Central memory CD8-positive, alpha-beta T cell (primary cell): ENCODE data around the gene UBIAD1.
"Not testable (repeated sequence)": the region's sequence is repeated elsewhere in the genome, so short reads cannot be mapped to it uniquely, and the experiment has no call there.

ENCODE experiments used
- ATAC-seq: fragments of 150-1000 bp; cut with Tn5 transposase; replicated peaks from 2 replicates; pipeline ENCODE4 v1.10.0; 2022; ENCODE audit warnings: mild to moderate bottlenecking, moderate FRiP score, moderate number of reproducible peaks; ENCODE audit not compliant: poor library complexity, severe bottlenecking; ENCODE audit errors: extremely low read depth
- DNase-seq, 2 donors: peaks; one replicate each; pipeline ENCODE4 v3.0.0; 2021; ENCODE audit warnings: low spot score in 2 of 2
- H3K27ac Mint-ChIP-seq: one replicate; pipeline ENCODE4 v1.8.0; 2022; ENCODE audit warnings: low read depth, mild to moderate bottlenecking, moderate library complexity, mixed read lengths
- H3K27me3 Mint-ChIP-seq: one replicate; pipeline ENCODE4 v1.8.0; 2022; ENCODE audit warnings: mixed read lengths
- H3K36me3 Mint-ChIP-seq: one replicate; pipeline ENCODE4 v1.8.0; 2022; ENCODE audit warnings: mild to moderate bottlenecking, moderate library complexity, mixed read lengths; ENCODE audit not compliant: insufficient read depth
- H3K4me1 Mint-ChIP-seq: one replicate; pipeline ENCODE4 v1.8.0; 2022; ENCODE audit warnings: mixed read lengths
- H3K4me3 Mint-ChIP-seq: one replicate; pipeline ENCODE4 v1.8.0; 2022; ENCODE audit warnings: mild to moderate bottlenecking, moderate library complexity, mixed read lengths
- H3K9me3 Mint-ChIP-seq: one replicate; pipeline ENCODE4 v1.8.0; 2022; ENCODE audit warnings: mixed read lengths

Gene UBIAD1

DNA sequence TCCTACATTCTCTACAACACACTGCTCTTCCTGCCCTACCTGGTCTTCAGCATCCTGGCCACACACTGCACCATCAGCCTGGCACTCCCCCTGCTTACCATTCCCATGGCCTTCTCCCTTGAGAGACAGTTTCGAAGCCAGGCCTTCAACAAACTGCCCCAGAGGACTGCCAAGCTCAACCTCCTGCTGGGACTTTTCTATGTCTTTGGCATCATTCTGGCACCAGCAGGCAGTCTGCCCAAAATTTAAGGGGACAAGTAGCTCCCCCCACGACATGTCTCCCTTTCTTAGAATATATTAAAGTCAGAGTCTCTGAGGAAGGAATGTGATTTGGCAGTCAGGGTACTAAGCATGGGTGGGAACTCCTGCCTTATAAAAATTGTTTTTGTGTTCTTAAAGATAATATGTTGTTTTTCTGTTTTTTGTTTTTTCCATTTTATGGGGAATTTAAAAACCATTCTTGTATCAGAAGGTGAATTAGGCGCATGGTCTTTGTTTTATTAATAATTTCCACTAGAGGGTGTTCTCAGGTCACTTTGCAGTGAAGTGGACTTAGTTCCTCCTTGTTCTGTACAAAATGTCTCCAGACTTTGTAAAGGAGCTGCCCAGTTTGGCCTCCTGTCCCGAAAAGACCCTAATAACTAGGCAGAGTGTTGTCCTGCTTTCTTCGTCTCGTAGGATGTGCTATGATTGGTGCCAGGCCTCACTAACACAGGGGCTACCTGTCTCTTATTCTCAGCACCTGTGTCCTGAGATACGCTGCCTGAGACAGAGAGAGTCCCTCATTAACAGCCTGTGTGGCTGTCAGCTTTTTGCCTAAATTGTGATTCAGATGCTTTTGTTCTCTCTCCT lies 13.1 kb downstream of the UBIAD1 start:
- no peaks in the 10 kb centered on the region for H3K27me3 Mint-ChIP-seq
- H3K27ac Mint-ChIP-seq, result peak overlapping the region; percentile 6
- peaks cover 23% of the 10 kb centered on the region for H3K4me1 Mint-ChIP-seq
- no peak overlapping the region for H3K4me3 Mint-ChIP-seq
- ATAC-seq (no peak), DNase-seq (no peak)
- H3K9me3 Mint-ChIP-seq, result no peaks in the 10 kb centered on the region
- H3K36me3 Mint-ChIP-seq, result peaks cover 36% of the 10 kb centered on the region

DNA sequence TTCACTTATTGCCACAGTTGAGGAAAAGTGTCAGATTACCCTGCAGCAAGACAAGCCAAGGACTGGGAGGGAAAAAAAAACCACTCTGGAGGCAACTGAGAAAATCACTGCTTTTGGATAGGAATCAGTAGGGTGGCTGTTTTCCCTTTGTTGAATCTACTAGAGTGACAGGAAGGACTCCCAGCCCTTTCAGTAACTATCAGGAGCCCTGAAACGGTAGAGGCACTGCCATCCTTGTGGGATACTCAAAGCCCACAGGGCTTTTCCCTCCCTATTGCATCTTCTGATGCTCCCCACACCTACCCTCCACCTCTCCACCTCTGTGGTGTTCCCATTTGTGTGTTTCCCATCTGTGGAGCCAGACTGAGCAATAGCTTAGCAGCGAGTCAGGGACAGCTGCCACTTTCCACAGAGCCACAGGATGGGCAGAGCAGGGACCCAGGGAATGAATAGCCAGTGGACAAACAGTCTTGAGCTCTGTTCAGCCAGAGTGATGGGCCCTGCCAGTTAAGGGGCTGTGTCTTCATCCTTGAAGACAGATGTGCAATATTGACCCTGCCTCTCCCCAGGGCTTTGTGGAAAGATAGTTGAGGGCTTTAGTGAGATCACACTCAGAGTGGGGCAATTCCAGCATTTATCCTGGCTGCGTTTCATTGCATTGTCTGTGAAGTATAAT lies 13.9 kb downstream of the UBIAD1 start:
- H3K27ac Mint-ChIP-seq, result peak overlapping the region; percentile 6
- ATAC-seq (no peak), DNase-seq (no peak)
- no peaks in the 10 kb centered on the region for H3K9me3 Mint-ChIP-seq
- no peaks in the 10 kb centered on the region for H3K27me3 Mint-ChIP-seq
- peaks cover 15% of the 10 kb centered on the region for H3K4me1 Mint-ChIP-seq
- no peak overlapping the region for H3K4me3 Mint-ChIP-seq
- H3K36me3 Mint-ChIP-seq, result peaks cover 38% of the 10 kb centered on the region

DNA sequence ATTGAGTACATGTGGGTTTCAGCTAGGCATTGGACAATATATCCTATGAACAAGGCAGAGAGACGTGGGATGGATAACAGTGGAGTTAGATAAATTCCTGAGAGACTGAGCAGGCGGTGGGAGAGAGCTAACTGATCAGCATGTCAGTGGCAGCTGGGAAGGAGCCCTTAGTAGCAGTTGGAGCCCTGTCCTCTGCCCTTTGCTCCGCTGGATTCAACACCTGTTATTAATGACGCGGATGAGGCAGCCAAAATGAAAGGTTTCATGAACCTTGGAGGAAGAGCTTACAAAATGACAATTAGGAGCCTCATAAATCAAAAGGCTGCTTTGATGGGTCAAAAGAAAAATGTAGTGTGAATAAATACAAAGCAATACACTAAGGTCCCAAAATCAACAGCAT lies 16.1 kb downstream of the UBIAD1 start:
- no peak for ATAC-seq
- Mint-ChIP-seq H3K4me1 (peaks cover 10% of the 10 kb centered on the region), H3K27ac (no peak overlapping the region), H3K9me3 (no peaks in the 10 kb centered on the region), H3K27me3 (no peaks in the 10 kb centered on the region), H3K36me3 (peaks cover 41% of the 10 kb centered on the region), H3K4me3 (no peak overlapping the region)
- DNase-seq, result no peak

DNA sequence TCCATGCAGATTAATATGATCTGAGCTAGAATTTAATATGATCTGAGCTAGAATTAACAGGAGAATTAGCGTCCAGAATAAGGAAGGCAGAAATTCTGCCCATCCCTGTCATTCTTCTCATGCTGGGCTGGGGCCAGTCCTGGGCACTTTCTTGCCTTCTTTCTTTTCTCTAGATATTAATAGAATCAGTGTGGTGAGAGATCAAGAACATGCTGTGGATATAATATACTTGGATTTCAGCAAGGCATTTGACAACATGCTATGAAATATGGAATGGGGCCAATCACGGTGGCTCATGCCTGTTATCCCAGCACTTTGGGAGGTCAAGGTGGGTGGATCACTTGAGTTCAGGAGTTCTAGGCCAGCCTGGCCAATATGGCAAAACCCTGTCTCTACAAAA lies 18.1 kb downstream of the UBIAD1 start:
- no peak overlapping the region for H3K4me3 Mint-ChIP-seq
- peaks cover 5% of the 10 kb centered on the region for H3K4me1 Mint-ChIP-seq
- no peak overlapping the region for H3K27ac Mint-ChIP-seq
- ATAC-seq (no peak), DNase-seq (no peak)
- no peaks in the 10 kb centered on the region for H3K27me3 Mint-ChIP-seq
- peaks cover 36% of the 10 kb centered on the region for H3K36me3 Mint-ChIP-seq
- H3K9me3 Mint-ChIP-seq, result no peaks in the 10 kb centered on the region

DNA sequence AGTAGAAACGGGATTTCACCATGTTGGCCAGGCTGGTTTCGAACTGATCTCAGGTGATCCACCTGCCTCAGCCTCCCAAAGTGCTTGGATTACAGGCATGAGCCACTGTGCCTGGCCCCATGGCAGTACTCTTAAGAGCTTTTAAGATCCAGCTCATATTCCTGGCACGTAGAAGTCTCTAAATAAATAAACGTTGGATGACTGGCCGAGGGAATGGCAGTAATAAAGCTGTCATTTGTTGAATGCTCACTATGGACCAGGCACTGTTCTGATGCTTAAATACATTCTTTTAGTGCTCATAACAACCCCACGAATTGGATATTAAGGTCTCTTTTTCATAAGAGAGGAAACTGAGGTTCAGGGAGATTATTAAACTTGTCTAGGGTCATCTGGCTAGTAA lies 20.9 kb downstream of the UBIAD1 start:
- Mint-ChIP-seq H3K9me3 (no peaks in the 10 kb centered on the region), H3K27ac (no peak overlapping the region), H3K4me3 (no peak overlapping the region), H3K36me3 (peaks cover 20% of the 10 kb centered on the region), H3K4me1 (peaks cover 5% of the 10 kb centered on the region), H3K27me3 (no peaks in the 10 kb centered on the region)
- no peak for DNase-seq
- ATAC-seq, result no peak

DNA sequence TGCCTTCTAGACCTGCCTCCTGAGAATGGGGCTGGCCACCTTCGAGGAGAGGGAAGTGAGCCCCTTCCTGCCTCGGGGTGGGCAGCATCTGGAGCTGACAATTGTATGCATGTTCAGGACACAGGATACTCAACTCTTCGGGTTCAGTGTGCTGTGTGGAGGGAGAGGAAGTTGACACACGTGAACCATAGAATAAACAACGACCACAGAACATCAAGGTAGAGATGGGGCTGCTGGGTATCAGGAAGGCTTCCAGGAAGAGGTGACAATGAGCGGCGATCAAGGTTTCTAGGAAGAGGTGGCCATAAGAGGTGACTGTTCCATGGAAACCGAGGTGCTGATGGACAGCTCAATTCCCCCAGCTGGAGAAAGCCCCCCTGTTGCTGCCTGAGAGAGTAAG lies 22.0 kb downstream of the UBIAD1 start:
- H3K4me1 Mint-ChIP-seq, result peaks cover 5% of the 10 kb centered on the region
- no peak overlapping the region for H3K27ac Mint-ChIP-seq
- H3K36me3 Mint-ChIP-seq, result peaks cover 17% of the 10 kb centered on the region
- no peak for DNase-seq
- no peak overlapping the region for H3K4me3 Mint-ChIP-seq
- ATAC-seq, result no peak
- no peaks in the 10 kb centered on the region for H3K9me3 Mint-ChIP-seq
- no peaks in the 10 kb centered on the region for H3K27me3 Mint-ChIP-seq

DNA sequence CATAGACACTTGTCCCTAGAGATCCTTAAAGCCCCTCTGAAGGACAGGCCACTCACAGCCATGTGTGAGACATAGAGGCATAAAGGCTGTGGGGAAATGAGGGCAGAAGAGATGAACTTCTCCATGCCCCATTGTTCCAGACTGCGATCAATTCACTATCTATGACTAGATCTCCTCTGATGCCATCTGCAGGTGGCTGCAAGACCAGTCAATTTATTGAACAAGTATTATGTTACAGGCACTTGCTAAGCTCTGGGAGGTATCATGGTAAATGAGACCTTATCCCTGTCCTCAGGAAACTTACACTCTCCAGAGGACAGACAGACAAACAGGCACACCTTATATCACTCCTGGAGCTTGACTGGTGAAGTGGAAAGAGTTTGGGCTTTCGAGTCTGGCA lies 22.9 kb downstream of the UBIAD1 start:
- Mint-ChIP-seq H3K4me3 (no peak overlapping the region), H3K27me3 (no peaks in the 10 kb centered on the region), H3K36me3 (peaks cover 14% of the 10 kb centered on the region), H3K27ac (no peak overlapping the region), H3K9me3 (no peaks in the 10 kb centered on the region), H3K4me1 (peaks cover 5% of the 10 kb centered on the region)
- DNase-seq, result no peak
- no peak for ATAC-seq

DNA sequence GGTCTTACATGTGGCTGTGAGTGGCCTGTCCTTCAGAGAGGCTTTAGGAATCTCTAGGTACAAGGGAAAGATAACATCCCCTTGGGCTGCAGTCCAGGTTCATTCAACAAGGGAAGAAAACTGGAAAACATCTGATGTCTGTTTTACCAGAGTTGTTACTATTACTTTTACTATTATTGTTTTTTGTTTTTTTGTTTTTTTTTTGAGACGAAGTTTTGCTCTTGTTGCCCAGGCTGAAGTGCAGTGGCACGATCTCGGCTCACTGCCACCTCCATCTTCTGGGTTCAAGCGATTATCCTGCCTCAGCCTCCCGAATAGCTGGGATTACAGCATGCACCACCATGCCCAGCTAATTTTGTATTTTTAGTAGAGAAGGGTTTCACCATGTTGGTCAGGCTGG lies 24.8 kb downstream of the UBIAD1 start:
- H3K4me1 Mint-ChIP-seq, H3K36me3 Mint-ChIP-seq, H3K27ac Mint-ChIP-seq: not testable (repeated sequence)

DNA sequence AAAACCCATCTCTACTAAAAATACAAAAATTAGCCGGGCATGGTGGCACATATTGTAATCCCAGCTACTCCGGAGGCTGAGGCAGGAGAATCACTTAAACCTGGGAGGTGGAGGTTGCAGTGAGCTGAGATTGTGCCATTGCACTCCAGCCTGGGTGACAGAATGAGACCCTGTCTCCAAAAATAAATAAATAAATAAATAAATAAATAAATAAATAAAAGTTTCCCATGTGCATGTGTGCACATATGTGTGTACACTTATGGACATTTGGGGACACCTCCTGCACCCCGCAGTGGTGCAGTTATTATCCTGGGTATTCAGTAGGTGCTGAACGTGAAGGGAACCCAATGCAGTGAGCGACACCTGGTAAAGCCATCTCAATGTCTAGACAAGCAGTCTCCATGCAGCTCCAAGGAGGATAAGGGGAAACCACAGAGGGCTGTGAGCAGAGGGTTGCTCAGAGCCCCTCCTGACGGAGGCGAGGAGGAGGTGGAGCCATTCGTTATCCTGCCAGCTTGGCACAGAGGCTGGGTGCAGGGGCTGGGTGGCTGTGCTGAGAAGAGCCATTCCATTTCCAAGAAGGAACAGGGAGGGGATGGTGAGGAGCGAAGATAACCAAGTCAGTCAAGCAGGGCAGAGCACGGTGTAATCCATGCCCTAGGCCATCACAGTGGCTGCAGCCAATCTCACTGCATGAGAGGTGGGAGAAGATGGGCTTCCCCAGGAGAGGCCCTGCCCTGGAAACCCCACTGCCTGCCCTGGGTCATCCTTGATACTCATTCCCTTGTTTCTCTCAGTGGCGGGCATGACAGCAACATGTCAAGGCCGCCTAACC lies 25.6 kb downstream of the UBIAD1 start:
- Mint-ChIP-seq H3K27me3 (no peaks in the 10 kb centered on the region), H3K9me3 (no peaks in the 10 kb centered on the region), H3K36me3 (peaks cover 5% of the 10 kb centered on the region), H3K4me1 (peaks cover 5% of the 10 kb centered on the region), H3K27ac (no peak overlapping the region), H3K4me3 (no peak overlapping the region)
- DNase-seq, result no peak
- no peak for ATAC-seq

More for the DNA sequence above, 24.8 kb downstream of the UBIAD1 start:
- not testable (repeated sequence) for H3K4me3 Mint-ChIP-seq, DNase-seq, H3K27me3 Mint-ChIP-seq, H3K9me3 Mint-ChIP-seq, ATAC-seq

DNA sequence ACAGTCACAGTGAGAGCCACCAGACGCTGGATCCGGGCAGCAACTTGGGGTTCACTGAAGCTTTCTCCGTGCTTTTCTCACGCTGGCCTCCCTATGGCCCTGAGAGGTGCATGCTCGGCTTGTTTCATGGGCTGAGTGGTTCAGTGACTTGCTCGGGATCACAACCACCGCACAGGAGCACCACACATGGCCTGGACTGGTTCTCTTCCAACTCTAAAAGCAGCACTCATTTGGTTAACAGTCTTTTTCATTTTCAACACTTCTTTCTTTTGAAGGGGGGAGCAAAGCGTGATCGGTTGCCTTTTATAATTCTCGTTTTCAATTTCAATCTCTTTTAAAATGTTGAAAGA lies 26.2 kb downstream of the UBIAD1 start:
- DNase-seq (no peak), ATAC-seq (no peak)
- Mint-ChIP-seq H3K4me3 (no peak overlapping the region), H3K36me3 (peaks cover 5% of the 10 kb centered on the region), H3K4me1 (peaks cover 5% of the 10 kb centered on the region), H3K9me3 (no peaks in the 10 kb centered on the region), H3K27ac (no peak overlapping the region), H3K27me3 (no peaks in the 10 kb centered on the region)

DNA sequence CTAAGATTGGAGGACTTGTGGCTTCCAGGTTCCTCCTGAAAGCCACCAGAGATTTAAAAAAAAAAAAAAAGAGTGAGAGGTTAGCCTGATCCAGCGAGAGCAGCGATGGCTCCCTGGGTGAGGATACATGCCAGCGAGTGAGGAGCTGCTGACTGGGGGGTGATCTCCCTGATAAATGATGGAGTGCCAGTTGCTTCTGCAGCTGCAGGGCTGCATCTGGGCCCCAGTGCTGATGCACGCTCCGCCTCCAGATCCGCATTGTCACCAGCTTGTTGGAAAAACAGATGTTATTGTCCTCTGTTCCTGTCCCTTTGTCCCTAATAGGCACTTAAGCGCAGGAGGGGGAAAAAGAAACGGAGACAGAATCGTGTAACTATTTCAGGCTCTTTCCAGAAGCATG lies 28.6 kb downstream of the UBIAD1 start:
- Mint-ChIP-seq H3K27ac (no peak overlapping the region), H3K36me3 (peaks cover 2% of the 10 kb centered on the region), H3K9me3 (no peaks in the 10 kb centered on the region), H3K4me3 (no peak overlapping the region), H3K27me3 (no peaks in the 10 kb centered on the region), H3K4me1 (no peaks in the 10 kb centered on the region)
- DNase-seq (no peak), ATAC-seq (no peak)

DNA sequence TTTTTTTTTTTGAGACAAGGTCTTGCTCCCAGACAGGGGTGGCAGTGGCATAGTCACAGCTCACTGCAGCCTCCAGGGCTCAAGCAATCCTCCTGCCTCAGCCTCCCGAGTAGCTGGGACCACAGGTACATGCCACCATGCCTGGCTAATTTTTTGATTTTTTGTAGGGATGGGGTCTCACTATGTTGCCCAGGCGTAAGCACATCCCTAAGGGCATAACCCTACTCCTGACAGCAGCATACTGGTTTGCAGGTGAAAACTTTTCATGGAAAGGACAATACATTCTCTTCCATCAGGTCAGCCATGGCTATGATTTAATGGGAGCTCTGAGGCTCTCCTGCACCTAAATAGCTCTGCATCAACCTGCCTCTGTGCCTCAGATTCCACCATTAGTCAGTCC lies 29.4 kb downstream of the UBIAD1 start:
- DNase-seq (no peak), ATAC-seq (no peak)
- Mint-ChIP-seq H3K27ac (no peak overlapping the region), H3K36me3 (peaks cover 2% of the 10 kb centered on the region), H3K27me3 (no peaks in the 10 kb centered on the region), H3K9me3 (no peaks in the 10 kb centered on the region), H3K4me1 (no peaks in the 10 kb centered on the region), H3K4me3 (no peak overlapping the region)
